Neural cell (in vitro differentiated cells): ENCODE measurements around the gene CPOX. TPM values are rescaled to one million over a fixed set of nuclear protein-coding genes. Genes with fewer than 3 reads are reported as not detected.

Source experiments
- H2AFZ ChIP-seq: fragments of 200-600, 300-800 bp; sonication (generic), shearing (Covaris generic); 2 replicates; pipeline ENCODE4 v1.6.0; 2014; ENCODE audit warnings: low read depth, mild to moderate bottlenecking, antibody characterized with exemption, low read length, moderate library complexity
- H3F3A ChIP-seq: fragments of 200-600 bp; shearing (Covaris generic); 2 replicates; pipeline ENCODE4 v1.6.1; 2016; ENCODE audit warnings: mild to moderate bottlenecking, moderate library complexity, mixed read lengths, antibody characterized with exemption, low read length; ENCODE audit not compliant: insufficient read depth, poor library complexity, severe bottlenecking
- H3K27ac ChIP-seq: fragments of 200-600, 300-800 bp; sonication (generic), shearing (Covaris generic); 2 replicates; pipeline ENCODE4 v1.5.1; 2014; ENCODE audit warnings: mild to moderate bottlenecking, low read length, moderate library complexity
- H3K27me3 ChIP-seq: fragments of 300-800, 200-600 bp; sonication (generic), shearing (Covaris generic); 2 replicates; pipeline ENCODE4 v1.6.0; 2014; ENCODE audit warnings: mild to moderate bottlenecking, low read depth, low read length, moderate library complexity; ENCODE audit not compliant: insufficient read depth
- H3K36me3 ChIP-seq: fragments of 300-800, 200-600 bp; sonication (generic), shearing (Covaris generic); 2 replicates; pipeline ENCODE4 v1.5.1; 2014; ENCODE audit warnings: mild to moderate bottlenecking, antibody characterized with exemption, low read length, moderate library complexity; ENCODE audit not compliant: insufficient read depth
- H3K4me2 ChIP-seq: fragments of 300-800, 200-600 bp; sonication (generic), shearing (Covaris generic); 2 replicates; pipeline ENCODE4 v1.6.0; 2014; ENCODE audit warnings: mild to moderate bottlenecking, low read length
- H3K4me3 ChIP-seq: fragments of 300-800, 200-600 bp; sonication (generic), shearing (Covaris generic); 2 replicates; pipeline ENCODE4 v1.5.1; 2014; ENCODE audit warnings: mild to moderate bottlenecking, low read length, moderate library complexity
- H3K79me2 ChIP-seq: fragments of 200-600 bp; shearing (Covaris generic); replicated peaks from 2 replicates; pipeline ENCODE4 v1.6.0; 2014; ENCODE audit warnings: mild to moderate bottlenecking, low read length, moderate library complexity; ENCODE audit not compliant: insufficient read depth
- H3K9ac ChIP-seq: fragments of 300-800, 200-600 bp; sonication (generic), shearing (Covaris generic); 2 replicates; pipeline ENCODE4 v1.6.1; 2016; ENCODE audit warnings: mild to moderate bottlenecking, low read length, mixed read lengths
- H3K9me2 ChIP-seq: fragments of 200-600 bp; shearing (Covaris generic); 2 replicates; pipeline ENCODE4 v1.6.1; 2016; ENCODE audit warnings: mild to moderate bottlenecking, low read length, mixed read lengths; ENCODE audit not compliant: insufficient read depth
- H3K9me3 ChIP-seq: fragments of 200-600, 300-800 bp; sonication (generic), shearing (Covaris generic); 2 replicates; pipeline ENCODE4 v1.6.1; 2016; ENCODE audit warnings: mild to moderate bottlenecking, mixed run types, low read length, moderate library complexity, mixed read lengths
- H4K20me1 ChIP-seq: fragments of 200-600 bp; shearing (Covaris generic); 2 replicates; pipeline ENCODE4 v1.6.1; 2016; ENCODE audit warnings: mild to moderate bottlenecking, mixed run types; ENCODE audit not compliant: insufficient read depth
- EP300 ChIP-seq: fragments of 450-650 bp; conservative IDR thresholded peaks from 2 replicates; pipeline ENCODE4 v1.6.1; 2014; ENCODE audit warnings: antibody characterized with exemption, mild to moderate bottlenecking, moderate library complexity; ENCODE audit not compliant: poor library complexity, severe bottlenecking
- EZH2 ChIP-seq: fragments of 200-600, 300-800 bp; shearing (Covaris generic), sonication (generic); IDR thresholded peaks from 2 replicates; pipeline ENCODE4 v1.6.1; 2014; ENCODE audit warnings: antibody characterized with exemption, low read length, borderline replicate concordance, mild to moderate bottlenecking; ENCODE audit not compliant: insufficient read depth, poor library complexity, severe bottlenecking
- MXI1 ChIP-seq: fragments of 450-650 bp; conservative IDR thresholded peaks from 2 replicates; pipeline ENCODE4 v1.6.1; 2014; ENCODE audit warnings: antibody characterized with exemption, mild to moderate bottlenecking; ENCODE audit not compliant: poor library complexity, severe bottlenecking
- POLR2AphosphoS5 ChIP-seq: IDR thresholded peaks from 2 replicates; pipeline ENCODE4 v1.6.1; 2012
- RAD21 ChIP-seq: fragments of 450-650 bp; conservative IDR thresholded peaks from 2 replicates; pipeline ENCODE4 v1.6.1; 2014; ENCODE audit warnings: antibody characterized with exemption, mild to moderate bottlenecking, moderate library complexity
- SMC3 ChIP-seq: fragments of 450-650 bp; conservative IDR thresholded peaks from 2 replicates; pipeline ENCODE4 v1.6.1; 2014; ENCODE audit warnings: antibody characterized with exemption, mild to moderate bottlenecking, moderate library complexity; ENCODE audit not compliant: poor library complexity
- TAF1 ChIP-seq: IDR thresholded peaks from 2 replicates; pipeline ENCODE4 v1.6.1; 2012; ENCODE audit warnings: low read depth
- polyA plus RNA-seq: library from polyadenylated mRNA; depleted of rRNA; stranded (reverse); fragments of >200 nt; gene quantifications from 2 replicates; pipeline ENCODE4 v1.2.3, GENCODE V29; 2014
- TF ChIP-seq, protein P1 (sequence below): fragments of 450-650 bp; IDR thresholded peaks from 2 replicates; pipeline ENCODE4 v1.5.1; 2014; ENCODE audit warnings: antibody characterized with exemption, mild to moderate bottlenecking, moderate library complexity; ENCODE audit not compliant: poor library complexity, severe bottlenecking
- TF ChIP-seq, protein P2 (sequence below): IDR thresholded peaks from 2 replicates; pipeline ENCODE4 v1.6.1; 2012; ENCODE audit warnings: borderline replicate concordance

CPOX gene
- polyA plus RNA-seq, 1 donor from 2014 or later, result 37.4 TPM

DNA sequence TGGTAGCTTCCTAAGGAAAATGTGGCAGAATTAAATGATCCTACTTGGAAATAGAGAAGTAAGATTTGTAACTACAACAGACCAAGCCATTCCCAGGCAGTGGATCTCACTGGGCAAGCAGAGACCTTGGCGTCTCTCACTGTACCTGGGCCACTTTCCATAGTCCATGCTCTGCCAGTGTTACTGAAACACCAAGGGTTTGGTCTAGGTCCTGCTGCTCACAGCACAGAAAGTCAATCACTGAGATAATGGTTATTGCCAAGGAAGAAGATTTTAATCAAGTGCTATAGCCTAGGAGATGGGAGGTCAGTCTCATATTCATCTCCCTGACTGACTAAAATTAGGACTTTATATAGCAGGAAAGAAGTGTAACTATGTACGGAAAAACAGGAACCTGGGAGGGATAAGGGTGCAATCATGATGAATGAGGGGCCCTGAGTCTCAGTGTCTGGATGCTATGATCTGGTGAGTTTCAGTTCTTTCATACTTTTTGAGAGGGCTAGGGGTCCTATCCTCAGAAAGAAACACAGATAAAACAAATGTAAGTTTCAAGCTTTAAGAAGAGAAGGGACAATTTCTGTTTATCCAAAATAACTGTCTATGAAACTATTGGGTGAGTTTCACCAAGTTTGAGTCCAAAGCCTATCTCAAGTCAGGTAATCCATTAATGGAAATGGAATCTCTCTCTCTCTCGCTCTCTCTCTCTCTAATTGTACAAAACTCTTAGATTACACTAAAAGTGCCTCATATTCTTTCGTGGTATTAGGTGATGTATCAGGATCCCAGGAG is 41.0 kb downstream of the CPOX start:
- no peaks in the 10 kb centered on the region for H3K9me3 ChIP-seq
- no peak overlapping the region for H3K9ac ChIP-seq
- H3K79me2 ChIP-seq, result no peaks in the 10 kb centered on the region
- H3K27ac ChIP-seq, result no peak overlapping the region
- no peak overlapping the region for H2AFZ ChIP-seq
- H3K4me3 ChIP-seq, result no peak overlapping the region
- H3K4me2 ChIP-seq, result no peak overlapping the region
- H3K36me3 ChIP-seq, result no peaks in the 10 kb centered on the region
- H3K9me2 ChIP-seq, result no peaks in the 10 kb centered on the region
- TF ChIP-seq POLR2AphosphoS5, result no peak
- TF ChIP-seq EP300, result no peak
- TF ChIP-seq, protein P1, sequence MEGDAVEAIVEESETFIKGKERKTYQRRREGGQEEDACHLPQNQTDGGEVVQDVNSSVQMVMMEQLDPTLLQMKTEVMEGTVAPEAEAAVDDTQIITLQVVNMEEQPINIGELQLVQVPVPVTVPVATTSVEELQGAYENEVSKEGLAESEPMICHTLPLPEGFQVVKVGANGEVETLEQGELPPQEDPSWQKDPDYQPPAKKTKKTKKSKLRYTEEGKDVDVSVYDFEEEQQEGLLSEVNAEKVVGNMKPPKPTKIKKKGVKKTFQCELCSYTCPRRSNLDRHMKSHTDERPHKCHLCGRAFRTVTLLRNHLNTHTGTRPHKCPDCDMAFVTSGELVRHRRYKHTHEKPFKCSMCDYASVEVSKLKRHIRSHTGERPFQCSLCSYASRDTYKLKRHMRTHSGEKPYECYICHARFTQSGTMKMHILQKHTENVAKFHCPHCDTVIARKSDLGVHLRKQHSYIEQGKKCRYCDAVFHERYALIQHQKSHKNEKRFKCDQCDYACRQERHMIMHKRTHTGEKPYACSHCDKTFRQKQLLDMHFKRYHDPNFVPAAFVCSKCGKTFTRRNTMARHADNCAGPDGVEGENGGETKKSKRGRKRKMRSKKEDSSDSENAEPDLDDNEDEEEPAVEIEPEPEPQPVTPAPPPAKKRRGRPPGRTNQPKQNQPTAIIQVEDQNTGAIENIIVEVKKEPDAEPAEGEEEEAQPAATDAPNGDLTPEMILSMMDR, result no peak
- TF ChIP-seq SMC3, result no peak
- TF ChIP-seq, protein P2, sequence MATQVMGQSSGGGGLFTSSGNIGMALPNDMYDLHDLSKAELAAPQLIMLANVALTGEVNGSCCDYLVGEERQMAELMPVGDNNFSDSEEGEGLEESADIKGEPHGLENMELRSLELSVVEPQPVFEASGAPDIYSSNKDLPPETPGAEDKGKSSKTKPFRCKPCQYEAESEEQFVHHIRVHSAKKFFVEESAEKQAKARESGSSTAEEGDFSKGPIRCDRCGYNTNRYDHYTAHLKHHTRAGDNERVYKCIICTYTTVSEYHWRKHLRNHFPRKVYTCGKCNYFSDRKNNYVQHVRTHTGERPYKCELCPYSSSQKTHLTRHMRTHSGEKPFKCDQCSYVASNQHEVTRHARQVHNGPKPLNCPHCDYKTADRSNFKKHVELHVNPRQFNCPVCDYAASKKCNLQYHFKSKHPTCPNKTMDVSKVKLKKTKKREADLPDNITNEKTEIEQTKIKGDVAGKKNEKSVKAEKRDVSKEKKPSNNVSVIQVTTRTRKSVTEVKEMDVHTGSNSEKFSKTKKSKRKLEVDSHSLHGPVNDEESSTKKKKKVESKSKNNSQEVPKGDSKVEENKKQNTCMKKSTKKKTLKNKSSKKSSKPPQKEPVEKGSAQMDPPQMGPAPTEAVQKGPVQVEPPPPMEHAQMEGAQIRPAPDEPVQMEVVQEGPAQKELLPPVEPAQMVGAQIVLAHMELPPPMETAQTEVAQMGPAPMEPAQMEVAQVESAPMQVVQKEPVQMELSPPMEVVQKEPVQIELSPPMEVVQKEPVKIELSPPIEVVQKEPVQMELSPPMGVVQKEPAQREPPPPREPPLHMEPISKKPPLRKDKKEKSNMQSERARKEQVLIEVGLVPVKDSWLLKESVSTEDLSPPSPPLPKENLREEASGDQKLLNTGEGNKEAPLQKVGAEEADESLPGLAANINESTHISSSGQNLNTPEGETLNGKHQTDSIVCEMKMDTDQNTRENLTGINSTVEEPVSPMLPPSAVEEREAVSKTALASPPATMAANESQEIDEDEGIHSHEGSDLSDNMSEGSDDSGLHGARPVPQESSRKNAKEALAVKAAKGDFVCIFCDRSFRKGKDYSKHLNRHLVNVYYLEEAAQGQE, result no peak
- TF ChIP-seq MXI1, result no peak
- TF ChIP-seq TAF1, result no peak
- no peak for TF ChIP-seq EZH2
- no peak for TF ChIP-seq RAD21
- H3F3A ChIP-seq, result no peaks in the 10 kb centered on the region
- no peaks in the 10 kb centered on the region for H3K27me3 ChIP-seq
- no peaks in the 10 kb centered on the region for H4K20me1 ChIP-seq

DNA sequence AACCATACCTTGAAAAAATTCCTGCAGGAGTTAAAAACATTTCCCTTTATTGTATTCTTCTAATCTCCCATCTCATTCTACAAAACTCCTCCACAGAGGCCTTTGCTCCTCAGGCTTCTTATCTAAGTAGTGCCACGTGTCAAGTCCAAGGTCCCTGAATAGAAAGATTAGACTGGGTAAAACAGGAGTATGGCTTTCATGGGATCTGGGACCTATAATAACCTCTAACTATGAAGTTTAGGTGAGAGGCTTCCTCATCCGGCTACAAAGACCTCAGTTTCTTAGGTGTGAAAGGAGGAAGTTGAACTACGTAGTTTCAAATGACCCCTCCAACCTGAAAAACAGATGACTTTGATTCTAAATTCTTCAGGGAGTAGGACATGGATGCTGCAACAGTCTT is 41.7 kb downstream of the CPOX start:
- Histone ChIP-seq H3K4me3 (no peak overlapping the region), H4K20me1 (no peaks in the 10 kb centered on the region), H3K4me2 (no peak overlapping the region), H3K36me3 (no peaks in the 10 kb centered on the region), H3K27me3 (no peaks in the 10 kb centered on the region), H2AFZ (no peak overlapping the region), H3K9me2 (no peaks in the 10 kb centered on the region), H3K9me3 (no peaks in the 10 kb centered on the region), H3K27ac (no peak overlapping the region), H3F3A (no peaks in the 10 kb centered on the region), H3K79me2 (no peaks in the 10 kb centered on the region), H3K9ac (no peak overlapping the region)
- no peak for TF ChIP-seq POLR2AphosphoS5
- TF ChIP-seq EP300, result no peak
- TF ChIP-seq, protein P1, result no peak
- no peak for TF ChIP-seq TAF1
- no peak for TF ChIP-seq SMC3
- TF ChIP-seq, protein P2, result no peak
